GM18498 (cell line): ENCODE data around the gene KIF25.

ENCODE experiments used
- ATAC-seq: cut with Tn5 transposase; IDR thresholded peaks from one replicate; pipeline ENCODE4 v1.9.1; 2021; ENCODE audit warnings: mild to moderate bottlenecking, moderate library complexity; ENCODE audit not compliant: unreplicated experiment

KIF25 gene, protein sequence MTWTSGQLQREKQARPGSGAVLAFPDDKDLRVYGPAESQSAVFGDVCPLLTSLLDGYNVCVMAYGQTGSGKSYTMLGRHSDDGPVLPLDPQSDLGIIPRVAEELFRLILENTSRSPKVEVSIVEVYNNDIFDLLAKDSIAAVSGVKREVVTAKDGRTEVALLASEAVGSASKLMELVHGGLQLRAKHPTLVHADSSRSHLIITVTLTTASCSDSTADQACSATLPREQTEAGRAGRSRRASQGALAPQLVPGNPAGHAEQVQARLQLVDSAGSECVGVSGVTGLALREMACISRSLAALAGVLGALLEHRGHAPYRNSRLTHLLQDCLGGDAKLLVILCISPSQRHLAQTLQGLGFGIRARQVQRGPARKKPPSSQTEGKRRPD

DNA sequence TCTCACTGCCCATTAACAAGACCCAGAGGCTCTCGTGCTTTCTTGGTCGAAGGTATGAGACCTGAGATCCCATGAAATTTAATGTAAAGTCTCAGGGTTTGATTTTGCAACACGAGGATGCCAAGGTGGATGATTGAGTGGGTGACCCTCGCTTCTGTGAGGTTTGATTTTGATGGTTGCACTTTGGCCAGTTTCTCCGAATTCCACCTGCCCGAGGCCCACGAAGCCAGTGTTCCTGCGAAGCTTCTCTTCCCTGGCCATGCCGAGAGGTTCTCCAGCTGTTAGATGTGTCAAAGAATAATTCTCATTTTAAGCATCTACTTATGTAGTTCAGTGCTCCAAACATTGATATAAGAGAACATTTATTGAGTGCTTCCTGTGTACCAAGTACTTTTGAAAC is at the start of gene KIF25:
KIF25 (plus strand) TSS at position 30 of the 400 bp plus-strand sequence. CDS start 31,915 bp downstream, outside the sequence.
- no peak for ATAC-seq

DNA sequence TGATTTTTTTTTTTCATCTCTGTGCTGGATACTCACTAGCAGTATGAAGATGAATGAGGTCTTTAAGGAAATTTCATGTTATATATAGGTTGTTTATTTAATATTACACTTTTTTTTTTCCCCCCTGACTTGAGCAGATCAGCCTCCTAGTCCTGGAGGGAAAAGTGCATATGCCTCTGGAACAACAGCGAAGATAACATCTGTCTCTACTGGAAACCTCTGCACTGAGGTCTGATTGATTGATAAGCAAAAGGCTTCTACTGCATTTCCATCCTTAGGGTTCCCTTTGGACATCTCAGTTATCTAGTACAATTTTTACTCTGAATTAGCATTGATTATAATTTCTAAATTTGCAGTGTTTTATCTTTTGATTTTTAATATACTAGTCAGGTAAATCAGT is 49.8 kb upstream of the KIF25 start:
- ATAC-seq, result no peak

DNA sequence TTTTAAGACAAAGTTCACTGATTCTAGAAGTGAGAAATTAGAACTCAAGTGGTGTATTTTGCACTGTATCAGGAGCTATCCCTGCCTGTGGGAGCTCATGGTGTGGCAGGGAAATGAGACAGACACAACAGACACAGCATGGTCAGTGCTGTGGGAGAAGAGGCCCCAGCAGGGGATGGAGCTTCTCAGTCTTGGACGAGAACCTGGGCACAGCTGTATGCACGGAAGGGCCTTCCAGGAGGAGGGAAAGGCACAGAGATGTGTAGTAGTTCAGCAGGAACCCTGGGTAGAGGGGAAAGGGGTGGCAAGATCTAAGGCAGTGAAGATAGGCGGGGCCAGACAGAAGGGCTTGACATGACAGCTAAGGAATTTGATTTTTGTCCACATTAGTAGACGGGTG is 48.8 kb upstream of the KIF25 start:
- ATAC-seq, result no peak

DNA sequence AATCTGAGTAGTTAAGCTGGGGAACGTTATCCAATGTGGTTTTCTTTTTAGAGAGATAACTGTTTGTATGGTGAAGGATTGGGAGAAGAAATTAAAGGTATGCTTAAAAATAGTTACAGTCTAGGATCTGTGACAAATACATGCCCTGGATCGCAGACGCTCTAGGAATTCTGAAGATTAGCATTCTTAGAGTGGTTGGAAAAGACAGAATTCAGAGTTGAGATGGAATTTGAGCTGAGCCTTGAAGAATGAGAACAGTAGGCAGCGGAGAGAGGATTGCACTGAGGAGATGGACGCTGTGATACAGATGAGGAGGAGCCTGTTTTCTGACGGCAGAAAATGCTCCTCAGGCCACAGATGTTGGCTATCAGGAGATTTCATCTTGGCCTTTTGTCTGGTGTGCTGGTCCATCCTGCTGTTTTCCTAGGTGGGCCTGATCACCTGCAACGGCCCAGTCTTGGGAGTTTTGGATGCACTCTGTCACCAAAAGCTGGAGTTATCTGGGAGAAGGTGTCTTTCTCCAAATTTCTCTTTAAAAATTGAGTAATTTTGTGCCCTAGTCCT is 48.3 kb upstream of the KIF25 start:
- no peak for ATAC-seq

DNA sequence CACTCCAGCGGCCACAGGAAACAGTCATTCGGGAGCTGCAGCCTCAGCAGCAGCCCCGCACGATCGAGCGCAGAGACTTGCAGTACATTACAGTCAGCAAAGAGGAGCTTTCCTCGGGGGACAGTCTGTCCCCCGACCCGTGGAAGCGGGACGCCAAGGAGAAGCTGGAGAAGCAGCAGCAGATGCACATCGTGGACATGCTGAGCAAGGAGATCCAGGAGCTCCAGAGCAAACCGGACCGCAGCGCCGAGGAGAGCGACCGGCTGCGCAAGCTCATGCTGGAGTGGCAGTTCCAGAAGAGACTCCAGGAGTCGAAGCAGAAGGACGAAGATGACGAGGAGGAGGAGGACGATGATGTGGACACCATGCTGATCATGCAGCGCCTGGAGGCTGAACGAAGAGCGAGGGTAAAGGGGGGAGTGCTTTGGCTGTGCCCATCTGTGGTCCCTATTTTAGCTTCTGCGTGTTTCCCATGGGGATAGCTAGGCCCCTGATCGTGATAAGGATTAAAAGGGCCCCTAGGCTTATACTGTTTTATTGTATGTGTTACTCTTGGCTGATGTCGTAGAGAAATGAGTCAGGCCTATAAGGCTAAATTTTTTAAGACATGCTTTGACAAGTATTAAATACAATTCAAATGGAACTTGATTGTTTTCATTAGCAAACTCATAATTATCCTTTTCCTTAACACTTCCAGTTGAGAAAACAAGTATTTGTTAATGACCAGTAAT is 45.5 kb upstream of the KIF25 start:
- ATAC-seq, result no peak

DNA sequence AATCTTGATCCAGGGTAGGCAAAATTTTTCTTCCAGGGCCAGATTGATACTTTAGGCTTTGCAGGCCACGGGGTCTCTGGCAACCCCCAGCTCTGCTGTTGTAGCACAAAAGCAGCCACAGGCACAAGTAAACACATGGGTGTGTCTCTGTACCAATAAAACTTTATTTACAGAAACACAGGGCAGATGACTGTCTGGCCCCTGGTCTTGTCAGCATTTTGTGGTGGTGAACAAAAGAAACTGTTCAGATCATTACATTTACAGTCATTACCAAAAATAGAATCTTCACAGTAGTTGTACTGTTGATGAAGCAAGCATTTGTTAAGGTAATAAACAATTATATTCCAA is 45.0 kb upstream of the KIF25 start:
- ATAC-seq, result no peak

DNA sequence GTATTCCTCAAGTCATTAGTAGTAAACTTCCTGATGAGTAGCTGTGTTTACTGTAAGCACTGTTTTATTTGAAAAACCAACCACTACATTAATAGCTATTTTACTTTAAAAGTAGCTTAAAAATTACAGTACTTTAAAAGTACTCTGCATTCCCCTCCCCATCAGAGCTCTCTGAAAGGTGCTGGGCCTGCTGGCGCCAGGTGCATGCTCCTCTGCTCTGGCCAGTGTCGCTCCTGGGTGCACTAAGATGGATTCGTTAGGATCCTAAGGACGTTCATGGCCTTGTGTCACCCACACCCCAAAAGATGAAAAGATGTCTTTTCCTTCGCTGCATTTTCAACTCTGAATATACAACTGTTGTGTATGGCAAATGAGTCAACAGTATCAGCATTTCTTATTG is 43.9 kb upstream of the KIF25 start:
- ATAC-seq, result no peak

DNA sequence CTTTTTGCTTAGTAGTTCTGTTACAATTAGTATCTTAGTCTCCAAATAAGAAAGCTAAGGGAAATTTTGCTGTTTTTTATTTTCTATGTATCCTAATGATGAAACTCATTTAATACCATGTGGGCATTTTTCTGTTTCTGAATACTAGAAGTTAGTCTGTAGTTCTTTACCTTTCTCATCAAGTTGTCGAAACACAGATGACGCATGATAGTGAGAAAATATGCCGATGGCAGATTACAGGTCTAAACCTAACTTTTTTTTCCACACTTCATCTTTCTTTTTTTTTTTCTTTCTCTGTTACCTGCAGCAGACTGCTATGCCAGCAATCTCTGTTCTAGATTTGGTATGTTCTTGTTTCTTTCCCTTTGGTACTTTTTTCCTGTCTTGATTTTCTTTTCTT is 43.3 kb upstream of the KIF25 start:
- ATAC-seq, result no peak

DNA sequence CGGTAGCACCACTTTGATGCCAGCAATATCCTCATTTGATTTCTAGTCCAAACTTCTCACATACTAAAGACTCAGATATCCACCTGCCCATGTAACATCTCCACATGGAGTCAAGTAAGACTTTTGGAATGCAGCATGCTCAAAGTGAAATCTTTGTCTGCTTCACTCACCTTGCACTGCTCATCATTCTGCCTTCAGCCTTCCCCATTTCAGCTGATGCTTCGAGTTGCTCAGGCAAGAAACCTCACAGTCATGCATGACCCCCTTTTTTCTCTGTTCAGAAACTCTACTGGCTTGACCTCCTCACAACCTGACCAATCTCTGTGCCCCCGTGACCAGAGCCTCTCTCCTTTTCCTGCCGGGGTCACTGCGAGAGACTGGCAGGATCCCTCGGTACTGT is 41.0 kb upstream of the KIF25 start:
- ATAC-seq, result no peak

DNA sequence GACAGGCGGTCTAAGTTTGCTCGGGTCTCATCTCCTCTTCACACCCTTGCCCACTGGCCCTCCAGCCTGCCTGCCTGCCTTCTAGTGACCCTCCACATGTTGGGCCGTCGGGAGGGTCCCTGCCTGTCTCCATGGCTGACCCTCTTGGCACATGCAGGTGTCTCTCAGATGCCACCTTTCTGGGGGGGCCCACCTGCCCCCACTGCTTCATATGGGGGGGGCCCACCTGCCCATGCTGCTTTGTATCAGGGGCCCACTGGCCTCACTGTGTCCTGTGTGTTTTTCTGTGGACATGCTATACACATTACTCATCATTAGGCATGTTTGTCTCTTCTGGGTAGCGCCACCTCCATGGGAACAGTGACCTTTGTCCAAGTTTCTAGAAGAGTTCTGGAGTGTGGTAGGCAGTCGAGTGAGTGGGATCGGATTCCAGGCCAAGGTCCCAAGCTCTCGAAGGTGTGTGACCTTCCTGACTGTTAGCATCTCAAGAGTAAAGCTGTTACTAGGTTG is 40.4 kb upstream of the KIF25 start:
- no peak for ATAC-seq

DNA sequence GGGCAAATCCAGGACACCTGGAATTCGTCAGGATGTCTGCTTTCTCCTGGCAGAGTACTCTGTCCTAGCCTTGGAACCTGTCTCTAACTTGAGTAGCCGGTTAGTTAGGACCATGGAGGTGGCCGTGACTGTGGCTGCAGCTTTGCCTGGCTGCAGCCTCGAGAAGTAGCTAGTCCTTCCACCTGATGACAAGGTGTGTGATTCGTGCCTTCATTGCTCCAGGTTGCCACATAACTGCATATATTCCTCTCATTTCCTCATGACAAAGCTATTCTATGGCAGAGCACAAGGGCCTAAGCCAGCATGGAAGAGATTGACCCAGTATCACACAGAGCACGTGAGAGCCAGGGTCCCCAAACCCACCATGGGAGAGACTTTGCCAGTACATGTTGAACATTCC is 39.8 kb upstream of the KIF25 start:
- ATAC-seq, result no peak

DNA sequence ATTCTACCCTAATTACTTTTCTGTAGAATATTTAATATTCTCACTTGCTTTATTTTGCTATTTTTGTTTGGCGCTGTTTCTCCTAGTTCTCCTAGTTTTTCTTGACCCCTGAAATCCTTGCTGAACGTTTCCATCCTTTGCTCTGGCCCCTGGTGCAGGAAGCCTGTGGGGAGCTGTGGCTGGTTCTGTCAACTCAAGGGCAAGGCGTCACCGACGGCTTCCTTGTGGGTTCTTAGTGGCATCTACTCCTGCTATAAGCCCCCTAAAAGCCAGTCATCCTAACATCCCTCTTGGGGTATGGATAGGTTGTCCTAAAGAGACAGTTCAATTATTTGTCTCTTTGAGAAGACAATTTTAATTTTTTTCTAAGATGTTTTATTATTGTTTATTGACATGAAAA is 36.9 kb upstream of the KIF25 start:
- ATAC-seq, result no peak

DNA sequence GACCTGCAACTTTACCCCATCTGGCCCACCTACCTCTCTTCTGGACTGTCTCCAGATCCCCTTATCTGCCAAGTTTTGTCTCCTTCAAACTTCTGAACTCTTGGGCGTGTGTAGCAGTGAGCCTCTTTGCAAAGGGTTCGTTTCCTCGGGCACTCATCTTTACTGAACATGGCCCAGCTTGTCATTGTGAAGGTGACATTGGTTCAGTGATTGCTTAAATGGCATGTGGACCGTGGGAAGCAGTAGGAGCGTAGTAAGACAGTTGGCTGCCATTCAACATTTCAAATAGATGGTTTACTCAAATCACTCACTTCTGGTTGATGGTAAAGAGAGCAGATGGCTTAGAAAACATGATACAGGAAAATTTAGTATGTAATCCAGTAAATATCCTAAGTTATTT is 34.8 kb upstream of the KIF25 start:
- no peak for ATAC-seq

DNA sequence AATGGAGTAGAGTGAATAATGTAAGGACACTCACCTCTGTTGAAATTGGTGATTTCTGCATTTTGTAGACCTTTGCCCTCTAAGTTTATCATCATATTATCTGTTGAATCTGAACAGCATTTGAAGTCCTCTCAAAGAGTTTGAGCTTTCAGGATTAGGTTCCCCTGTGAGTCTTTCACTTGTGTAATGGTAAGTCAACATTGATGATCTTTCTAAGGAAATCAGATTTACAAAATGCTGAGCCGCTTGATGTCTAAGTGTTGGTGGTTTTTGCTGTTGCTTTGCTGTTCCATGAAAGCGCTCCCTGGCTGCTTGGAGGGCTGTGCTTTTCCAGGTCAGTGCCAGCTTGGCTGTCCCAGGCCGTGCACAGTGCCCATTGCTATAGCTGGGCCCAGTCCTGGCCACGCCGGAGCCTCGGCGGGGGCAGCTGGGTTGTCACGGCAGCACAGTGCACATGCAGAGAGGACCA is 33.8 kb upstream of the KIF25 start:
- ATAC-seq, result no peak

DNA sequence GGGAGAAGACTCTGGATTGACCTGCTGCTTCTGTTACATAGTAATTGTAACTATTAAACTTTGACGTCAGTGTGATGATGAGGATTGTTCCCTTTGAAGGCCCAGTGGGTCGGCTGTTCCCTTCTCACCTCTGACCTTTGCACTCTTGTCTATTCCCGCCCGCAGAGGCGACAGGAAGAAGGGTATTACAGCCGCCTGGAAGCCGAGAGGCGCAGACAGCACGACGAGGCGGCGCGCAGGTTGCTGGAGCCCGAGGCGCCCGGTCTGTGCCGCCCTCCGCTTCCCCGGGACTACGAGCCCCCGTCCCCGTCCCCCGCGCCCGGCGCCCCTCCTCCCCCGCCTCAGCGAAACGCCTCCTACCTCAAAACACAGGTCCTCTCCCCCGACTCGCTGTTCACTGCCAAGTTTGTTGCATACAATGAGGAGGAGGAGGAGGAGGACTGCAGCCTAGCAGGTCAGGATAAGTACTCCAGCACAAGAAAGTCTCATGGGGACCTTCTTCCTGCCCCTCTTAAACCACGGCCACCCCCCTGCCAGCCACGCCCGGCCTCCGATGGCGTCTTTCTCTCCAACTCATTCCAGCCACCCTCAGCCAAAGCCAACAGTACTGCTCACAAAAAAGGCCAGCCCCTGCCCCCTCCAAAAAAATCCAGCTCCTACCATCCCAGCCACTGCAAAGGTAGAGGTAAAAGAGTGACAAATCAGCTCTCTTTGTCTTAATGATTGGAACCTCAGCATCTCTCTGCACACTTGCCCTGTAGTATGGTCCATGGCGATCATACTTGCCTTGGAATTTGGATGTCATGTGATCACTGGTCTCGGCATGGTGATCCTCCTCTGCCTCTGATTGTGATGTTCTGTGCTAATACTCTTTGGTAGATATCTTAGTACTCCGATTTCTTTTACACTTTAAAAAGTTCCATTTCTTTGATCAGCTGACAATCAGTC is 31.6 kb upstream of the KIF25 start:
- ATAC-seq, result no peak

DNA sequence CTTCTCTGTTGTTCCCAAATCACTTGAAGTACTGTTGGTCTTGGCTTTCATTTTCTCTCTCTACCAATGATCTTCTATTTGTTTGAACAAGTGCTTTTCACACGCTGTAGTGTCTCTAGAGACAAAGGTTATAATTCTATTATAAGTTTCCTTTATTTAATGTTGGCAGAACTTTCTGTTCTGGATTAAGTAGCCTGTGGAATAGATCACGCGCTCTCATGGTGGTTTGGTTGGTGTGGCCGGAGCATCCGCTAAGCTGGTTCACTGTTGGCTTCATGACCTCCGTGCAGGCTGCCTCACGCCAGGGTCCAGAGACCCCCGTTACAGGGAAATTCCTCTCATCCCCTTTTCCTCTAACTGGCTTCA is 30.9 kb upstream of the KIF25 start:
- no peak for ATAC-seq

DNA sequence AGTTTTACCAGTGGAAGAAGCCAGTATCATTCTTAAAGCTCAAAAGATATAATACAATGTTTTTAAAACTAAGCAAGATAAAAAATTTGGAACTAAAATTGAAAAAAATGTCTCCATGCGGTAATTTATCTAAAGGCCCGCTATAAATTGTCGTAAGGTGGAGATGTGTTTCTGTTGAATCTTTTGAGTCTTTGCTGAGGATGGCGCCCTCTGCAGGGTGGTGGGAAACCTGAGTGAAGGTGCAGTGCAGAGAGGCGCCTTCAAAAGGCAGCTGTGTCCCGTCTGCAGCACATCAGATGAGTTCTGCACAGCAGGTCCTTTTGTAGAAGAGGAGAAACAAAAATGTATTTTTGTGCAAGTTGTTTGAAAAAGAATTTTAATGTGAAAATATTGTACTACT is 29.4 kb upstream of the KIF25 start:
- ATAC-seq, result no peak

DNA sequence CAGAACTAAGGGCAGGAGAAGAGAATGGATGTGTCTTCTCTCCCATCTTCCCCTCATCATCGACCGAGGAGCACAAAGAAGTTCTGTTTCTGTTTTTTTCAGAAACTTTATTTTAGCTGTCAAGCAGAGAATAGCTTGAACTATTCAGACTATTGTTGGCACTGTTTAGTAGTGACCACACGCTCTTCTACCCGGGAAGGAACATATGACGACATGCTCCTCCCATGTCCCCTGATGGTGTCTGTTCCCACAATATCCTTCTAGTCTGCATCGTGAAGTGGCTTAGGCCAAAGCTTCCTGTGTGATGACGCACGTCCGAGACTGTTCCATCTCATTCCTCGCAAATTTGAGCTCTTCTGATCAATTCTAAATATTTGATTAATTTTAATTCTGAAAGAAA is 27.2 kb upstream of the KIF25 start:
- ATAC-seq, result no peak

DNA sequence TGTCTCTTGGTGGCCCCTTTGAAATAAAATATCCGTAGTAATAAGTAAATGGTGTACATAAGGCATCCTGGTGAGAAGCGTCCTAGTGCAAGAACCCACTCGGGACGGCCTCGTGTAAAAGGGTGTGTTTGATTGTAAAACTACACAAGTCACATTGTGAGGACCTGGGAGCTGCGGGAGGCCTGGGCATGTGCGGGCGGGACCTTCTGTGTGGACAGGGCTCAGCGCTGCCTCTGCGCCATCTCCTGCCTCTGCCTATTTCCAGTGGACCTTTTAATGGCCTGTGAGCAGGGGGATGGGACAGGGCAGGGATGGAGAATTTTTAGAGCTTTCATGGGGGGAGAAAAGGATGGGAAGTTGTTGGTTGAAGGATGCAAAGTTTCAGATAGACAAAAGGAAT is 25.3 kb upstream of the KIF25 start:
- no peak for ATAC-seq

DNA sequence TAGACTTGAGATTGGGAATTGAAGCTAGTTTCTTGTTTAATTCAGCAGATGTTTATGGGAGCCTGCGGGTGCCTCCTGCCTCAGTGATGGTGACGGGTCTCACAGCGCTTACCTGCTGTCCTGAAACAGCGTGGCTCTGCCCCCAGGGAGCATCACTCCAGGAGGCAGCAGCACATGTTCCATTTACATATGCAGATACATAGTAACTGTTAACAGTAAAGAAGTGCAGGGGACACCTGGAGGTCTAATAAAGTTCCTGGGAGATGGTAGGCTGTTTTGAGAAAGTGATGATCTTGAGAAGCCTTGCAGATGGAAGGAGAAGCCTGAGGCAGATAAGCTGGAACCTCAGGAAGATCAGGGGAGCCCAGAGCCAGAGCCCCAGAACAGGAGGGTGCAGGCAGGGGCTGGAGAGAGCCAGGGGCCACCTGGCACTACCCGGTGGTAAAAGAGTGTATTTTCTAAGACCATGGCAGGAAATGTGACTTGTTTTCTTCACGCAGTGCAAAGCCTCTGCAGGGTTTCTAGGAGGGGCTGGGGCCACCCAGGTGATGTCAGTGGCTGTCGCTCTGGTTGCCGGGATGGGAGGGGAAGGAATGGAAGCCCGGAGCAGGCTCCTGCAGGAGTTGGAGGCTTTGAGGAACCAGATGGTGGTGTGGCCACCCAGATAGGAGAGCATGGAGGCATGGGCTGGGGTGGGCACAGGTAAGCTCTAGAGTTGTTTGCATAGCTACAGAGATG is 24.2 kb upstream of the KIF25 start:
- ATAC-seq, result no peak
